Anterior cingulate cortex (tissue), 58 donors: Measurements from ENCODE around the gene CRY1.
"Not testable (repeated sequence)": the region's sequence is repeated elsewhere in the genome, so short reads cannot be mapped to it uniquely, and the experiment has no call there.

ENCODE experiments used
- DNase-seq, 58 donors: peaks; one replicate each; lab custom pipeline; 2025; lab: John Stamatoyannopoulos, UW

Gene CRY1

GRCh38 chr12:107019546-107019945 is 73.8 kb downstream of the CRY1 start:
- no peak for DNase-seq

GRCh38 chr12:107017042-107017441 is 76.3 kb downstream of the CRY1 start:
- no peak for DNase-seq

GRCh38 chr12:107014055-107014454 is 79.3 kb downstream of the CRY1 start:
- DNase-seq, result no peak

GRCh38 chr12:107012736-107013425 is 80.5 kb downstream of the CRY1 start:
- DNase-seq, result no peak

- no peak for DNase-seq
These were observed 81.8 kb downstream of the CRY1 start for GRCh38 chr12:107011519-107011918.

GRCh38 chr12:107007411-107007810 is 85.9 kb downstream of the CRY1 start:
- DNase-seq, result no peak

GRCh38 chr12:107002665-107003064 is 90.7 kb downstream of the CRY1 start:
- not testable (repeated sequence) for DNase-seq

GRCh38 chr12:106999446-106999845 is 93.9 kb downstream of the CRY1 start:
- no peak for DNase-seq

- no peak for DNase-seq
These were observed 95.4 kb downstream of the CRY1 start for GRCh38 chr12:106997916-106998315.

- not testable (repeated sequence) for DNase-seq
These were observed 97.2 kb downstream of the CRY1 start for GRCh38 chr12:106996102-106996501.

GRCh38 chr12:106994579-106995220 is 98.6 kb downstream of the CRY1 start:
- peak in 3 of 58 donors; percentile 2 to 11 (median 4) for DNase-seq

GRCh38 chr12:106987846-106988245 is 105.5 kb downstream of the CRY1 start:
- DNase-seq, result peak in 1 of 58 donors; percentile 3

GRCh38 chr12:106986625-106987389 is 106.5 kb downstream of the CRY1 start, which contains the start of gene MTERF2:
TSS of gene MTERF2 (minus strand) at chr12:106987146. CDS start at chr12:106978714, 8,432 bp downstream.
- DNase-seq, result peak; percentile 64 to 97 (median 94)

GRCh38 chr12:106986135-106986534 is 107.2 kb downstream of the CRY1 start:
- no peak for DNase-seq

- no peak for DNase-seq
These were observed 107.9 kb downstream of the CRY1 start for GRCh38 chr12:106985479-106985878.

- no peak for DNase-seq
These were observed 108.7 kb downstream of the CRY1 start for GRCh38 chr12:106984588-106985137.

- DNase-seq, result no peak
These were observed 111.1 kb downstream of the CRY1 start for GRCh38 chr12:106982229-106982628.

- no peak for DNase-seq
These were observed 111.6 kb downstream of the CRY1 start for GRCh38 chr12:106981788-106982187.

- no peak for DNase-seq
These were observed 112.4 kb downstream of the CRY1 start for GRCh38 chr12:106980944-106981343.

GRCh38 chr12:106978035-106978800 is 115.1 kb downstream of the CRY1 start:
- DNase-seq, result peak in 25 of 58 donors; percentile 4 to 57 (median 23)
